NK-92 (cell line): ENCODE data around the gene CD99.
"Not testable (repeated sequence)": the region's sequence is repeated elsewhere in the genome, so short reads cannot be mapped to it uniquely, and the experiment has no call there.

Experiments used
- DNase-seq: peaks from one replicate; lab custom pipeline; 2025; ENCODE audit not compliant: unreplicated experiment; lab: John Stamatoyannopoulos, UW

The CD99 gene

GRCh38 chrX:2675657-2676200, 15.4 kb upstream of the CD99 start:
- DNase-seq: not testable (repeated sequence)

GRCh38 chrX:2676794-2677675, 14.1 kb upstream of the CD99 start:
- DNase-seq: no peak

- DNase-seq: no peak
Measured at GRCh38 chrX:2677764-2678163, 13.3 kb upstream of the CD99 start.

GRCh38 chrX:2678583-2678982, 12.5 kb upstream of the CD99 start:
- DNase-seq: no peak

GRCh38 chrX:2679534-2680485, 11.3 kb upstream of the CD99 start:
- no peak for DNase-seq

GRCh38 chrX:2680486-2681348, 10.4 kb upstream of the CD99 start:
- no peak for DNase-seq

- no peak for DNase-seq
Measured at GRCh38 chrX:2682565-2683177, 8.4 kb upstream of the CD99 start.

GRCh38 chrX:2684256-2684655, 6.8 kb upstream of the CD99 start:
- DNase-seq: no peak

GRCh38 chrX:2685886-2686285, 5.2 kb upstream of the CD99 start:
- DNase-seq: no peak

- DNase-seq: no peak
Measured at GRCh38 chrX:2689773-2690666, 1.1 kb upstream of the CD99 start.

- DNase-seq: no peak
Measured at GRCh38 chrX:2691543-2692220, 587 bp downstream of the CD99 start.

- no peak for DNase-seq
Measured at GRCh38 chrX:2692221-2693112, 1.4 kb downstream of the CD99 start.

GRCh38 chrX:2693113-2694002, 2.3 kb downstream of the CD99 start:
- no peak for DNase-seq

- DNase-seq: no peak
Measured at GRCh38 chrX:2694914-2695267, 3.8 kb downstream of the CD99 start.

- DNase-seq: no peak
Measured at GRCh38 chrX:2696698-2697215, 5.7 kb downstream of the CD99 start.

- no peak for DNase-seq
Measured at GRCh38 chrX:2697306-2697705, 6.2 kb downstream of the CD99 start.
